Activated naive CD4-positive, alpha-beta T cell treated with anti-CD3 and anti-CD28 coated beads for 36 hours (primary cell): ENCODE measurements around the gene HSPA12A. TPM values are rescaled to one million over a fixed set of nuclear protein-coding genes. Genes with fewer than 3 reads are reported as not detected.

Experiments used
- CTCF ChIA-PET: fragments of 350-600 bp; sonication (Branson Sonifier 250); formaldehyde crosslinking; loops from one replicate; lab custom pipeline; 2021; ENCODE audit warnings: antibody characterized with exemption; lab: Charles Lee
- DNase-seq: peaks from one replicate; pipeline ENCODE4 v3.0.0-alpha.2; 2020
- H3K27ac Mint-ChIP-seq: one replicate; pipeline ENCODE4 v1.8.0; 2021; ENCODE audit warnings: mild to moderate bottlenecking, mixed read lengths
- H3K27me3 Mint-ChIP-seq: one replicate; pipeline ENCODE4 v1.8.0; 2021; ENCODE audit warnings: low read depth, mixed read lengths
- H3K36me3 Mint-ChIP-seq: one replicate; pipeline ENCODE4 v1.8.0; 2021; ENCODE audit warnings: low read depth, mixed read lengths
- H3K4me1 Mint-ChIP-seq: one replicate; pipeline ENCODE4 v1.8.0; 2021; ENCODE audit warnings: low read depth, mixed read lengths
- H3K4me3 Mint-ChIP-seq: one replicate; pipeline ENCODE4 v1.8.0; 2021; ENCODE audit warnings: mild to moderate bottlenecking, moderate library complexity, mixed read lengths
- H3K9me3 Mint-ChIP-seq: one replicate; pipeline ENCODE4 v1.8.0; 2021; ENCODE audit warnings: mixed read lengths
- intact Hi-C: fragments of 100-400 bp; cut with micrococcal nuclease; formaldehyde crosslinking; loops from one replicate; pipeline ENCODE4 v1.15.1; 2023
- total RNA-seq, 2 experiments: library from RNA; stranded (reverse); gene quantifications; one replicate each; pipeline ENCODE4 v1.2.3, GENCODE V29; 2021

The HSPA12A gene
- total RNA-seq, 2 experiments from 2014 or later, result 0.05 TPM; not detected in 1

DNA sequence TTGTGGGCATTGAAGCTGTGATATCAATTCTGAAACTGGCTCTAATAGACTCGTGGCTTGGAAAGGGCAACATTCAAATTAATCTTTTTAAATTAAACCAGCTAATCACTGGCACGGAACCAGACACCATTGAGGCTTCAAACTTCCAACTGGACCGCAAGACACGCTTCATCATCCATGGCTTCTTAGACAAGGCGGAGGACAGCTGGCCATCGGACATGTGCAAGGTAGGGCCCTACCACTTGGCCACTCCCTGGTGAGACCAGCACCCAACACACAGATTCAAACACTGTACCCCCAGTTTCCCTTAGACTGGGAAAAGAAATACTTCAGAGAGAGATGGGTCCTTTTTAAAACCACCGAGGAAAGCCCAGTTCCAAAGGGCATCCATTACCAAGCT is 116.5 kb downstream of the HSPA12A start:
- intact Hi-C loops, result no loop called here
- Mint-ChIP-seq H3K4me3 (no peak overlapping the region), H3K9me3 (no peaks in the 10 kb centered on the region)

DNA sequence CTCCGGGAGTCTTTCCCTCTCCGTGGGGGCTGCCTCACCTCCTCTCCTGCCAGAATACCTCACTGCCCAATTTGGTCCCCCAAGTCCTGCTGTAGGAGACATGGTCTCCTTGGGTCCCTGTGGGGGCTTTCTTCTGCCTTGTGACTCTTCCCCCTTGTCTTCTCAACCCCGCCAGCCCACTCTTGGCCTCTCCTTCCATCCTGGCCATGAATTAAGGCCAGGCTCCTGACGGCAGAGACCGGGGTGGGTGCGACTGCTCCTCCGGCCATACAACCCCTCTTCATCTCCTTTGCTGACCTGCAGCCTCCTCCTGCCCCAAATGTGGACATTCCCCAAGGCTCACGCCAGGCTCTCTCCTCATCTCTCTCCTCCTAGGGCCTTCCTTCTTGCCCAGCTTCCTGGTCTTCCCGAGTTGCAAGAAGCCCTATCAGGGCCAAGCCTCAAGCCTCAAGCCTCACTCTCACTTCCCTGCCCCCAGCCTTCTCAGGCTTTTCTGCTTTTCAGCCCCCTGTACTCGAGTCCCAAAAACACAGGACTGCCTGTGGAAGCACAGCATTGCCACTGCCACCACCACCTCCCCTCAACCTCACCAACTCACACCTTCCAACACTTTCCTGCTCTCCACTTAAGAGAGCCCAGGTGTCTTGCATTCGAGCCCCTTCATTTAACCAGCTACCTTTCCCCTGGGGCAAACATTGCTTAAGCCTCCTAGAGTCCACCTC is 120.3 kb downstream of the HSPA12A start:
- CTCF ChIA-PET, result no interaction called here
- no peak for DNase-seq
- H3K27ac Mint-ChIP-seq, result no peak overlapping the region
- H3K4me3 Mint-ChIP-seq, result no peak overlapping the region
- no peaks in the 10 kb centered on the region for H3K36me3 Mint-ChIP-seq
- H3K9me3 Mint-ChIP-seq, result no peaks in the 10 kb centered on the region
- intact Hi-C loops, result no loop called here
- peaks cover 30% of the 10 kb centered on the region for H3K27me3 Mint-ChIP-seq
- H3K4me1 Mint-ChIP-seq, result no peaks in the 10 kb centered on the region

More for the DNA sequence above, 116.5 kb downstream of the HSPA12A start:
- no peak for DNase-seq
- Mint-ChIP-seq H3K27ac (no peak overlapping the region), H3K27me3 (peaks cover 38% of the 10 kb centered on the region), H3K4me1 (no peaks in the 10 kb centered on the region), H3K36me3 (no peaks in the 10 kb centered on the region)
- CTCF ChIA-PET, result interaction anchor here (0.6 kb wide), 1 partner anchor 538 kb away, joined by 3 read pairs; no protein-coding TSS in a partner anchor

DNA sequence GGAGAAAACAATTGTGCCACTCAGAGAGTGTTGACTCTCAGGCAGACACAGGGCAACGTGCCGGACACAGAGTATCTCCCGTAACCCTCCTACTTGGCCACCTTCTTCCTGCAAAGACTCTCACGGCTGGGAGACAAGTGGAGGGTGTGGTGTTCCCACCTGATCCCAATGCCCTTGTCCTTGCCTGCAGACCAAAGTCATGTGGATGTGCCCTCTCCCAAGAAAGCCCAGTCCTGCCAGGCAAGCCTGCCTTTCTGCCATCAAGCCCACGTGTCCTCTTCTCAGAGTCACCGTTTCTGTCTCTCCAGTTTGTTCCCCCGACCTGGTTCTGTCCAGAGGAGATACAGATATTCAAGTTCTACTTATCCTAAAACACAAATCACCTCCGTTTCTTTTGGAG is 120.9 kb downstream of the HSPA12A start:
- no peaks in the 10 kb centered on the region for H3K4me1 Mint-ChIP-seq
- H3K9me3 Mint-ChIP-seq, result no peaks in the 10 kb centered on the region
- no peak overlapping the region for H3K4me3 Mint-ChIP-seq
- H3K27me3 Mint-ChIP-seq, result peaks cover 32% of the 10 kb centered on the region
- no peaks in the 10 kb centered on the region for H3K36me3 Mint-ChIP-seq
- DNase-seq, result no peak
- CTCF ChIA-PET, result no interaction called here
- no peak overlapping the region for H3K27ac Mint-ChIP-seq
- intact Hi-C loops, result no loop called here

Other genes starting within 250 kb of the HSPA12A start
- not detected for gene PNLIP, start 196.6 kb downstream of the HSPA12A start, total RNA-seq
- gene PNLIPRP1, start 151.6 kb downstream of the HSPA12A start, total RNA-seq, result not detected
- gene PNLIPRP2, start 121.6 kb downstream of the HSPA12A start, total RNA-seq, result not detected
- not detected for gene ENO4, start 106.9 kb upstream of the HSPA12A start, total RNA-seq